Keratinocyte (primary cell): ENCODE measurements around the gene SPATA9. TPM values are rescaled to one million over a fixed set of nuclear protein-coding genes. Genes with fewer than 3 reads are reported as not detected.
"Not testable (repeated sequence)": the region's sequence is repeated elsewhere in the genome, so short reads cannot be mapped to it uniquely, and the experiment has no call there.

Source experiments
- DNase-seq: peaks from one replicate; pipeline ENCODE4 v3.0.0-alpha.2; 2011; ENCODE audit warnings: low read depth, missing footprints, low spot score
- FAIRE-seq: peaks from 2 replicates; lab custom pipeline; 2011; peaks lifted over from hg19 to GRCh38; lab: Jason Lieb, UNC
- H2AFZ ChIP-seq: 2 replicates; pipeline ENCODE4 v1.6.0; 2012; ENCODE audit warnings: low read length, control low read depth, inconsistent platforms; ENCODE audit not compliant: control insufficient read depth
- H3K27ac ChIP-seq: 2 replicates; pipeline ENCODE4 v1.5.1; 2011; ENCODE audit warnings: low read length; ENCODE audit not compliant: control insufficient read depth, insufficient read depth
- H3K27me3 ChIP-seq: 3 replicates; pipeline ENCODE4 v1.6.0; 2011; ENCODE audit warnings: low read length; ENCODE audit not compliant: control insufficient read depth, insufficient read depth; ENCODE audit errors: extremely low read depth
- H3K36me3 ChIP-seq, 2 experiments: 2 replicates in 1 of 2; 3 replicates in 1 of 2; pipeline ENCODE4 v1.5.1; 2011; ENCODE audit warnings: low read length in 2 of 2, mild to moderate bottlenecking in 1 of 2; ENCODE audit not compliant: control insufficient read depth in 2 of 2, insufficient read depth in 2 of 2; ENCODE audit errors: extremely low read depth in 1 of 2
- H3K4me1 ChIP-seq: 3 replicates; pipeline ENCODE4 v1.5.1; 2011; ENCODE audit warnings: low read length; ENCODE audit not compliant: control insufficient read depth, insufficient read depth; ENCODE audit errors: extremely low read depth
- H3K4me2 ChIP-seq: 3 replicates; pipeline ENCODE4 v1.6.0; 2011; ENCODE audit warnings: low read depth, low read length; ENCODE audit not compliant: control insufficient read depth, insufficient read depth; ENCODE audit errors: extremely low read depth
- H3K4me3 ChIP-seq, 3 experiments: fragments of 200-600 bp in 1 of 3; sonication (generic) in 1 of 3; 2 replicates in 2 of 3; 3 replicates in 1 of 3; pipeline ENCODE4 v1.5.1; 2011 to 2016; ENCODE audit warnings: low read length in 3 of 3, mild to moderate bottlenecking in 3 of 3, control low read depth in 2 of 3, inconsistent platforms in 1 of 3, low read depth in 1 of 3, mixed read lengths in 1 of 3, mixed run types in 1 of 3, moderate library complexity in 1 of 3; ENCODE audit not compliant: control insufficient read depth in 2 of 3, insufficient read depth in 2 of 3; ENCODE audit errors: extremely low read depth in 1 of 3
- H3K79me2 ChIP-seq: 2 replicates; pipeline ENCODE4 v1.6.0; 2012; ENCODE audit warnings: low read length; ENCODE audit not compliant: control insufficient read depth, insufficient read depth
- H3K9ac ChIP-seq: 3 replicates; pipeline ENCODE4 v1.6.0; 2011; ENCODE audit warnings: low read length; ENCODE audit not compliant: control insufficient read depth, insufficient read depth; ENCODE audit errors: extremely low read depth
- H3K9me1 ChIP-seq: 3 replicates; pipeline ENCODE4 v1.6.0; 2011; ENCODE audit warnings: low read length; ENCODE audit not compliant: control insufficient read depth, insufficient read depth; ENCODE audit errors: extremely low read depth
- H3K9me3 ChIP-seq: 2 replicates; pipeline ENCODE4 v1.5.1; 2012; ENCODE audit warnings: low read depth, low read length; ENCODE audit not compliant: control insufficient read depth
- H4K20me1 ChIP-seq: 3 replicates; pipeline ENCODE4 v1.6.0; 2011; ENCODE audit warnings: low read length; ENCODE audit not compliant: control insufficient read depth, insufficient read depth; ENCODE audit errors: extremely low read depth
- EZH2 ChIP-seq: IDR thresholded peaks from one replicate; pipeline ENCODE4 v1.6.1; 2012; ENCODE audit warnings: inconsistent platforms, mild to moderate bottlenecking, low read length, moderate library complexity
- dilution Hi-C: fragments of 300-500 bp; cut with MboI; formaldehyde crosslinking; loops from one replicate; pipeline ENCODE4 v1.7.0; 2020; ENCODE audit warnings: low sequenced_read_pairs; ENCODE audit not compliant: extremely low pct_ligation_motif_present
- polyA plus RNA-seq, 5 experiments: library from polyadenylated mRNA; depleted of rRNA in 3 of 5; stranded (reverse) in 3 of 5; stranded (forward) in 1 of 5; unstranded in 1 of 5; fragments of >200 nt; gene quantifications; 1 replicate in 1 of 5; 2 replicates in 3 of 5; 3 replicates in 1 of 5; pipeline versions ENCODE4 v1.2.1 to v1.2.3, GENCODE V29; 2011 to 2012; ENCODE audit warnings: missing spikeins in 2 of 5, low read depth in 1 of 5, low replicate concordance in 1 of 5
- TF ChIP-seq, protein P1 (sequence below), 3 experiments: IDR thresholded peaks in 1 of 3; conservative IDR thresholded peaks in 1 of 3; optimal IDR thresholded peaks in 1 of 3; 2 replicates in 2 of 3; 3 replicates in 1 of 3; pipeline versions ENCODE3 to v1.5.1; 2011; ENCODE audit warnings: low read length in 3 of 3, mild to moderate bottlenecking in 3 of 3, moderate library complexity in 2 of 3, control low read depth in 1 of 3, inconsistent platforms in 1 of 3; ENCODE audit not compliant: insufficient read depth in 2 of 3; ENCODE audit errors: extremely low read depth in 1 of 3

SPATA9 gene
- polyA plus RNA-seq, 1 donor (not counting 4 experiments of a cell fraction or from before 2014, with no cell fraction given), result not detected

DNA sequence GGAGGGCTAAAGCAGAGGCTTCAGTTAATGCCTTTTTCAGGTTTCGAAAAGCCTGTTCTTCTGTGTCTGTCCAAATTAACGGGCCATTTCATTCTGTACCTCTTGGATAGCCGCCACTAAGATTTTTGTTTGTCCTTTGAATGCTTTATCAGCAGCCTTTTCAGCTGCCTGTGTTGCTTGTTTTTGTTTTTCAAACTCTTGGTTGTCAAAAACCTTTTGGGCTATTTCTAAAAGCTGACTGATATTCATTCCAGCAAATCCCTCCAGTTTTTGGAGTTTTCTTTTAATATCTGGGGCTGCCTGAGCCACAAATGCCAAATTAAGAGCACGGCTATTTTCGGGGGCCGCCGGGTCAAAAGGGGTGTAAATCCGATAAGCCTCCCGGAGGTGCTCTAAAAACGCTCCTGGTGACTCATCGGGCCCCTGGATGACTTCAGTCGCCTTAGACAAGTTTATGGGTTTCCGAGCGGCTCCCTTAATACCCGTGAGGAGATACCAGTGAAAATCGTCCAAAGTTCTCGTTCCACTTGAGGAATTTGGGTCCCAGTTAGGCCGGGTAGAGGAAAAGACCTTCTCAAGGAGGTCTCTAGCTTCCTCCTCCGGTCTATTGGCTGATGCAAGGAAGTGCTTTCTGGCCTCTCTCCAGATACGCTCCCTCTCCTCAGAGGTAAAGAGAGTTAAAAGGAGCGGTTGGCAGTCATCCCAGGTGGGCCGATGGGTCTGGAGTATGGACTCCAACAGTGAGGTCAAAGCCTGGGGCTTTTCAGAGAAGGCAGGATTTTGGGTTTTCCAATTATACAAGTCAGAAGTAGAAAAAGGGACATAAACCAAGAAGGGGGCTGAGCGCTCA is 28.1 kb upstream of the SPATA9 start:
- H3K27ac ChIP-seq, H3K4me3 ChIP-seq, H4K20me1 ChIP-seq, H3K9ac ChIP-seq, H3K36me3 ChIP-seq, H2AFZ ChIP-seq, DNase-seq, H3K9me1 ChIP-seq, dilution Hi-C loops, H3K79me2 ChIP-seq, H3K9me3 ChIP-seq, FAIRE-seq: not testable (repeated sequence)
- Histone ChIP-seq H3K27me3 (peaks cover 20% of the 10 kb centered on the region), H3K4me2 (peak overlapping the region; percentile 2), H3K4me1 (peaks cover 21% of the 10 kb centered on the region)
- TF ChIP-seq EZH2, result peak; percentile 32

DNA sequence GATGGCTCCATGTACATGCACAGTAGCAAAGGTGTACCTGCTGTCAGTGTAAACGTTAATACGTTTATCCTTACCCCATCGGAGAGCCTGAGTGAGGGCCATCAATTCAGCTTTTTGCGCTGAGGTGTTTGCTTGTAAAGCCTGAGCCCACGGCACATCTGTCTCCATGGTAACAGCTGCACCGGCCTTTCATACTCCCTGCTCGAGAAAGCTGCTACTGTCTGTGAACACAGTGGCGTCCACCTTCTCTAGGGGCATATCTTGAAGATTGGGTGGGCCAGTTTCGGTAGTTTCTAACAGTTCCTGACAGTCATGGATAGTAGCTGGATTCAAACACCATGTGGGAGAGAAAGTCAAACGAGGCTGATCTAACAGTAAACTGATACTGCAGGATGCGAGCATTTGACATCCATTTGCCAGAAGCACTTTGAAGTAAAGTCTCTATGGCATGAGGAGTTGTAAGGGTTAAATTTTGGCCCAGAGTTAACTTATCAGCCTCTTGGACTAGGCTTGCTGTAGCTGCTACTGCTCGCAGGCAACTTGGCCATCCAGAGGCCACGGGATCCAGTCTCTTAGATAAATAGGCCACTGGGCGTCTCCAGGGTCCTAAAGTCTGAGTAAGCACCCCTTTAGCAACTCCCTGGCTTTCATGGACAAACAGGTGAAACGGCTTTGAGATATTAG is 27.3 kb upstream of the SPATA9 start:
- Histone ChIP-seq H3K79me2 (no peaks in the 10 kb centered on the region), H3K9me1 (no peaks in the 10 kb centered on the region), H4K20me1 (no peaks in the 10 kb centered on the region), H3K4me1 (peaks cover 16% of the 10 kb centered on the region), H3K4me2 (no peak overlapping the region), H2AFZ (no peak overlapping the region), H3K27me3 (peaks cover 20% of the 10 kb centered on the region), H3K9me3 (no peaks in the 10 kb centered on the region), H3K36me3 (no peaks in the 10 kb centered on the region), H3K9ac (no peak overlapping the region), H3K4me3 (no peak overlapping the region), H3K27ac (no peak overlapping the region)
- FAIRE-seq (no peak), DNase-seq (no peak)
- TF ChIP-seq, protein P1, sequence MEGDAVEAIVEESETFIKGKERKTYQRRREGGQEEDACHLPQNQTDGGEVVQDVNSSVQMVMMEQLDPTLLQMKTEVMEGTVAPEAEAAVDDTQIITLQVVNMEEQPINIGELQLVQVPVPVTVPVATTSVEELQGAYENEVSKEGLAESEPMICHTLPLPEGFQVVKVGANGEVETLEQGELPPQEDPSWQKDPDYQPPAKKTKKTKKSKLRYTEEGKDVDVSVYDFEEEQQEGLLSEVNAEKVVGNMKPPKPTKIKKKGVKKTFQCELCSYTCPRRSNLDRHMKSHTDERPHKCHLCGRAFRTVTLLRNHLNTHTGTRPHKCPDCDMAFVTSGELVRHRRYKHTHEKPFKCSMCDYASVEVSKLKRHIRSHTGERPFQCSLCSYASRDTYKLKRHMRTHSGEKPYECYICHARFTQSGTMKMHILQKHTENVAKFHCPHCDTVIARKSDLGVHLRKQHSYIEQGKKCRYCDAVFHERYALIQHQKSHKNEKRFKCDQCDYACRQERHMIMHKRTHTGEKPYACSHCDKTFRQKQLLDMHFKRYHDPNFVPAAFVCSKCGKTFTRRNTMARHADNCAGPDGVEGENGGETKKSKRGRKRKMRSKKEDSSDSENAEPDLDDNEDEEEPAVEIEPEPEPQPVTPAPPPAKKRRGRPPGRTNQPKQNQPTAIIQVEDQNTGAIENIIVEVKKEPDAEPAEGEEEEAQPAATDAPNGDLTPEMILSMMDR (optimal IDR thresholded peaks at IDR 0.05 in 1 of 3, IDR thresholded peaks at IDR 0.05 in 1 of 3, conservative IDR thresholded peaks at IDR 0.05 in 1 of 3; ENCODE audit: extremely low read depth in 1 of 3, insufficient read depth in 2 of 3, low read length in 3 of 3), result no peak
- dilution Hi-C loops, result no loop called here
